Measurements from ENCODE around the gene NELFB. TPM values are rescaled to one million over a fixed set of nuclear protein-coding genes. Genes with fewer than 3 reads are reported as not detected.

NELFB gene
- total and polyA plus RNA-seq, 9 of the 15 experiments (the other 6 are each of a cell fraction or from before 2014, with no cell fraction given), result 0.24 to 84.0 (median 29.7) TPM

GRCh38 chr9:137301081-137301947 is 46.2 kb downstream of the NELFB start (continued):
- TF ChIP-seq ZKSCAN8 (CRISPR knock-in tag; IDR thresholded peaks at IDR 0.05) (no peak), ZNF785 (CRISPR knock-in tag; IDR thresholded peaks at IDR 0.05) (no peak), EP300 (IDR thresholded peaks at IDR 0.05; ENCODE audit: low read length) (no peak), LARP7 (IDR thresholded peaks at IDR 0.05) (no peak), ZNF134 (CRISPR knock-in tag; conservative IDR thresholded peaks at IDR 0.05) (no peak), HES1 (IDR thresholded peaks at IDR 0.05; ENCODE audit: low read depth) (no peak), CCNT2 (IDR thresholded peaks at IDR 0.05; ENCODE audit: borderline replicate concordance, extremely low read depth, insufficient read length, low read depth, low read length) (peak; percentile 87), BMI1 (IDR thresholded peaks at IDR 0.05; ENCODE audit: low read length) (no peak), FOXA3 (CRISPR knock-in tag; conservative IDR thresholded peaks at IDR 0.05 in 1 of 2, IDR thresholded peaks at IDR 0.05 in 1 of 2) (peak in 1 of 2 experiments; percentile 43; a peak in 1 of 4 replicates), RBM25 (IDR thresholded peaks at IDR 0.05; ENCODE audit: low read depth, low read length, severe bottlenecking) (no peak), MAZ (CRISPR knock-in tag; conservative IDR thresholded peaks at IDR 0.05 in 1 of 2, IDR thresholded peaks at IDR 0.05 in 1 of 2) (peak; percentile 63 to 83), ELF4 (CRISPR knock-in tag; IDR thresholded peaks at IDR 0.05) (no peak), ZNF165 (CRISPR knock-in tag; IDR thresholded peaks at IDR 0.05; ENCODE audit: borderline replicate concordance) (no peak), PHF8 (IDR thresholded peaks at IDR 0.05; ENCODE audit: borderline replicate concordance, low read length) (peak; percentile 43; the same call in 1 of the 2 replicates), E2F1 (CRISPR knock-in tag; IDR thresholded peaks at IDR 0.05) (peak; percentile 67; the same call in 1 of the 2 replicates), RBM39 (optimal IDR thresholded peaks at IDR 0.05; ENCODE audit: low read depth, low read length) (no peak), XRCC4 (IDR thresholded peaks at IDR 0.05; ENCODE audit: extremely low read depth, insufficient read depth, insufficient read length) (no peak), ETV1 (tag; conservative IDR thresholded peaks at IDR 0.05; ENCODE audit: low read depth) (no peak), NBN (IDR thresholded peaks at IDR 0.05; ENCODE audit: low read depth) (no peak), ZNF551 (CRISPR knock-in tag; IDR thresholded peaks at IDR 0.05) (no peak), TEAD1 (CRISPR knock-in tag; IDR thresholded peaks at IDR 0.05) (peak in 1 of 2 experiments; percentile 55; a peak in 1 of 4 replicates), PRPF4 (IDR thresholded peaks at IDR 0.05; ENCODE audit: insufficient read depth, low read depth, low read length, poor library complexity, severe bottlenecking) (no peak), ADNP (tag; IDR thresholded peaks at IDR 0.05) (no peak), TSC22D4 (tag; IDR thresholded peaks at IDR 0.05) (no peak), SPI1 (IDR thresholded peaks at IDR 0.05; ENCODE audit: borderline replicate concordance, low read depth, low read length) (no peak), SNAPC5 (CRISPR knock-in tag; IDR thresholded peaks at IDR 0.05) (no peak), ETV6 (IDR thresholded peaks at IDR 0.05; ENCODE audit: borderline replicate concordance in 1 of 2, low read depth in 2 of 2, low read length in 1 of 2) (no peak), ETV6 (CRISPR knock-in tag; IDR thresholded peaks at IDR 0.05; ENCODE audit: borderline replicate concordance) (no peak; the same call in 1 of the 2 replicates)
